Measurements from ENCODE around the gene DBNDD1.

Gene DBNDD1

GRCh38 chr16:90022209-90023077 lies 3.2 kb upstream of the DBNDD1 start:
- Histone ChIP-seq H3K27me3 (replicated peaks; ENCODE audit: control insufficient read depth, insufficient read depth, low read length, poor library complexity, severe bottlenecking) (no peaks in the 10 kb centered on the region), H3K4me3 (ENCODE audit: insufficient read depth, low read depth, low read length, poor library complexity, severe bottlenecking) (peak overlapping the region; percentile 56), H3K9me3 (ENCODE audit: control insufficient read depth, low read length) (no peaks in the 10 kb centered on the region), H3K4me1 (ENCODE audit: control insufficient read depth, insufficient read depth, low read length, poor library complexity, severe bottlenecking) (peaks cover 18% of the 10 kb centered on the region), H3K27ac (ENCODE audit: insufficient read depth, low read length, poor library complexity, severe bottlenecking) (peak overlapping the region; percentile 51), H3K36me3 (ENCODE audit: control insufficient read depth, insufficient read depth, low read length) (no peaks in the 10 kb centered on the region)
- peak; percentile 44 to 69 (median 49) for DNase-seq

GRCh38 chr16:90020838-90021382 lies 1.7 kb upstream of the DBNDD1 start:
- H3K27me3 ChIP-seq (replicated peaks; ENCODE audit: control insufficient read depth, insufficient read depth, low read length, poor library complexity, severe bottlenecking) = no peaks in the 10 kb centered on the region
- H3K36me3 ChIP-seq (ENCODE audit: control insufficient read depth, insufficient read depth, low read length) = no peaks in the 10 kb centered on the region
- H3K4me3 ChIP-seq (ENCODE audit: insufficient read depth, low read depth, low read length, poor library complexity, severe bottlenecking) = no peak overlapping the region
- DNase-seq = no peak
- no peaks in the 10 kb centered on the region for H3K9me3 ChIP-seq (ENCODE audit: control insufficient read depth, low read length)
- no peak overlapping the region for H3K27ac ChIP-seq (ENCODE audit: insufficient read depth, low read length, poor library complexity, severe bottlenecking)
- peaks cover 18% of the 10 kb centered on the region for H3K4me1 ChIP-seq (ENCODE audit: control insufficient read depth, insufficient read depth, low read length, poor library complexity, severe bottlenecking)

- H3K4me3 ChIP-seq (ENCODE audit: insufficient read depth, low read depth, low read length, poor library complexity, severe bottlenecking) = peak overlapping the region; percentile 55
- H3K36me3 ChIP-seq (ENCODE audit: control insufficient read depth, insufficient read depth, low read length) = no peaks in the 10 kb centered on the region
- H3K27ac ChIP-seq (ENCODE audit: insufficient read depth, low read length, poor library complexity, severe bottlenecking) = no peak overlapping the region
- no peaks in the 10 kb centered on the region for H3K9me3 ChIP-seq (ENCODE audit: control insufficient read depth, low read length)
- H3K27me3 ChIP-seq (replicated peaks; ENCODE audit: control insufficient read depth, insufficient read depth, low read length, poor library complexity, severe bottlenecking) = no peaks in the 10 kb centered on the region
- DNase-seq = no peak
- H3K4me1 ChIP-seq (ENCODE audit: control insufficient read depth, insufficient read depth, low read length, poor library complexity, severe bottlenecking) = peaks cover 18% of the 10 kb centered on the region
Observed at GRCh38 chr16:90020260-90020837, 1.1 kb upstream of the DBNDD1 start.

GRCh38 chr16:90019543-90020259 lies 445 bp upstream of the DBNDD1 start:
- Histone ChIP-seq H3K27me3 (replicated peaks; ENCODE audit: control insufficient read depth, insufficient read depth, low read length, poor library complexity, severe bottlenecking) (no peaks in the 10 kb centered on the region), H3K27ac (ENCODE audit: insufficient read depth, low read length, poor library complexity, severe bottlenecking) (no peak overlapping the region), H3K4me3 (ENCODE audit: insufficient read depth, low read depth, low read length, poor library complexity, severe bottlenecking) (peak overlapping the region; percentile 55), H3K9me3 (ENCODE audit: control insufficient read depth, low read length) (no peaks in the 10 kb centered on the region), H3K4me1 (ENCODE audit: control insufficient read depth, insufficient read depth, low read length, poor library complexity, severe bottlenecking) (peaks cover 18% of the 10 kb centered on the region), H3K36me3 (ENCODE audit: control insufficient read depth, insufficient read depth, low read length) (no peaks in the 10 kb centered on the region)
- peak in 2 of 3 donors; percentile 14 to 30 for DNase-seq

- no peak for DNase-seq
- no peaks in the 10 kb centered on the region for H3K9me3 ChIP-seq (ENCODE audit: control insufficient read depth, low read length)
- peak overlapping the region; percentile 60 for H3K4me3 ChIP-seq (ENCODE audit: insufficient read depth, low read depth, low read length, poor library complexity, severe bottlenecking)
- H3K27ac ChIP-seq (ENCODE audit: insufficient read depth, low read length, poor library complexity, severe bottlenecking) = no peak overlapping the region
- no peaks in the 10 kb centered on the region for H3K27me3 ChIP-seq (replicated peaks; ENCODE audit: control insufficient read depth, insufficient read depth, low read length, poor library complexity, severe bottlenecking)
- peaks cover 18% of the 10 kb centered on the region for H3K4me1 ChIP-seq (ENCODE audit: control insufficient read depth, insufficient read depth, low read length, poor library complexity, severe bottlenecking)
- no peaks in the 10 kb centered on the region for H3K36me3 ChIP-seq (ENCODE audit: control insufficient read depth, insufficient read depth, low read length)
Observed at GRCh38 chr16:90018297-90018651, 982 bp downstream of the DBNDD1 start.

GRCh38 chr16:90016339-90016950 lies 2.8 kb downstream of the DBNDD1 start:
- Histone ChIP-seq H3K4me1 (ENCODE audit: control insufficient read depth, insufficient read depth, low read length, poor library complexity, severe bottlenecking) (peaks cover 6% of the 10 kb centered on the region), H3K9me3 (ENCODE audit: control insufficient read depth, low read length) (no peaks in the 10 kb centered on the region), H3K4me3 (ENCODE audit: insufficient read depth, low read depth, low read length, poor library complexity, severe bottlenecking) (no peak overlapping the region), H3K27me3 (replicated peaks; ENCODE audit: control insufficient read depth, insufficient read depth, low read length, poor library complexity, severe bottlenecking) (no peaks in the 10 kb centered on the region), H3K27ac (ENCODE audit: insufficient read depth, low read length, poor library complexity, severe bottlenecking) (no peak overlapping the region), H3K36me3 (ENCODE audit: control insufficient read depth, insufficient read depth, low read length) (no peaks in the 10 kb centered on the region)
- DNase-seq = no peak

- Histone ChIP-seq H3K36me3 (ENCODE audit: control insufficient read depth, insufficient read depth, low read length) (no peaks in the 10 kb centered on the region), H3K27me3 (replicated peaks; ENCODE audit: control insufficient read depth, insufficient read depth, low read length, poor library complexity, severe bottlenecking) (no peaks in the 10 kb centered on the region), H3K4me1 (ENCODE audit: control insufficient read depth, insufficient read depth, low read length, poor library complexity, severe bottlenecking) (peaks cover 6% of the 10 kb centered on the region), H3K4me3 (ENCODE audit: insufficient read depth, low read depth, low read length, poor library complexity, severe bottlenecking) (no peak overlapping the region), H3K27ac (ENCODE audit: insufficient read depth, low read length, poor library complexity, severe bottlenecking) (no peak overlapping the region), H3K9me3 (ENCODE audit: control insufficient read depth, low read length) (no peaks in the 10 kb centered on the region)
- DNase-seq = no peak
Observed at GRCh38 chr16:90015586-90016338, 3.5 kb downstream of the DBNDD1 start.

GRCh38 chr16:90012991-90013745 lies 6.1 kb downstream of the DBNDD1 start:
- Histone ChIP-seq H3K27me3 (replicated peaks; ENCODE audit: control insufficient read depth, insufficient read depth, low read length, poor library complexity, severe bottlenecking) (no peaks in the 10 kb centered on the region), H3K36me3 (ENCODE audit: control insufficient read depth, insufficient read depth, low read length) (no peaks in the 10 kb centered on the region), H3K9me3 (ENCODE audit: control insufficient read depth, low read length) (no peaks in the 10 kb centered on the region), H3K27ac (ENCODE audit: insufficient read depth, low read length, poor library complexity, severe bottlenecking) (no peak overlapping the region), H3K4me3 (ENCODE audit: insufficient read depth, low read depth, low read length, poor library complexity, severe bottlenecking) (no peak overlapping the region), H3K4me1 (ENCODE audit: control insufficient read depth, insufficient read depth, low read length, poor library complexity, severe bottlenecking) (peaks cover 12% of the 10 kb centered on the region)
- no peak for DNase-seq

Measured in effector memory CD4-positive, alpha-beta T cell (primary cell).